Spleen (tissue), 7 donors: Measurements from ENCODE around the gene EFCC1.

Source experiments
- CTCF ChIP-seq, 11 experiments: fragments of 200-600 bp in 7 of 11; fragments of 450-650 bp in 4 of 11; sonication (generic) in 4 of 11; IDR thresholded peaks in 8 of 11; conservative IDR thresholded peaks in 3 of 11; 1 replicate in 7 of 11; 2 replicates in 4 of 11; pipeline versions ENCODE4 v1.4.0 to v1.8.0; 2016 to 2021; ENCODE audit warnings: antibody characterized with exemption in 11 of 11, inconsistent platforms in 4 of 11, mild to moderate bottlenecking in 1 of 11
- POLR2A ChIP-seq, 3 donors: fragments of 450-650 bp; IDR thresholded peaks; one replicate each; pipeline ENCODE4 v1.5.1; 2017; ENCODE audit warnings: antibody characterized with exemption in 3 of 3, mild to moderate bottlenecking in 1 of 3
- donor health status: DM: no; HTN: no; CAD: no; lungs with moderate emphysema.
- donor health status: DM: no; HTN: no; CAD: no.
- donor health status: DM: no; HTN: no; CAD: no.

GRCh38 chr3:129007792-129008191, 6.7 kb downstream of the EFCC1 start:
- TF ChIP-seq CTCF (IDR thresholded peaks at IDR 0.05 in 8 of 11, conservative IDR thresholded peaks at IDR 0.05 in 3 of 11) (no peak), POLR2A (IDR thresholded peaks at IDR 0.05) (no peak)
